IPS DF 4.7 (cell line): ENCODE measurements around the gene OSBPL8.
"Not testable (repeated sequence)": the region's sequence is repeated elsewhere in the genome, so short reads cannot be mapped to it uniquely, and the experiment has no call there.

ENCODE experiments used
- DNase-seq: peaks from one replicate; pipeline ENCODE4 v3.0.0-alpha.2; 2013; ENCODE audit warnings: low spot score; ENCODE audit errors: extremely low read depth

The OSBPL8 gene

GRCh38 chr12:76422543-76423438, 136.8 kb downstream of the OSBPL8 start:
- DNase-seq, result no peak

- no peak for DNase-seq
These were observed 137.4 kb downstream of the OSBPL8 start for GRCh38 chr12:76422154-76422542.

- DNase-seq, result no peak
These were observed 138.5 kb downstream of the OSBPL8 start for GRCh38 chr12:76421046-76421445.

GRCh38 chr12:76420222-76420621, 139.3 kb downstream of the OSBPL8 start:
- DNase-seq, result no peak

- DNase-seq, result no peak
These were observed 142.5 kb downstream of the OSBPL8 start for GRCh38 chr12:76417116-76417515.

- DNase-seq, result no peak
These were observed 146.4 kb downstream of the OSBPL8 start for GRCh38 chr12:76413121-76413520.

GRCh38 chr12:76410781-76411180, 148.8 kb downstream of the OSBPL8 start:
- DNase-seq, result no peak

DNA sequence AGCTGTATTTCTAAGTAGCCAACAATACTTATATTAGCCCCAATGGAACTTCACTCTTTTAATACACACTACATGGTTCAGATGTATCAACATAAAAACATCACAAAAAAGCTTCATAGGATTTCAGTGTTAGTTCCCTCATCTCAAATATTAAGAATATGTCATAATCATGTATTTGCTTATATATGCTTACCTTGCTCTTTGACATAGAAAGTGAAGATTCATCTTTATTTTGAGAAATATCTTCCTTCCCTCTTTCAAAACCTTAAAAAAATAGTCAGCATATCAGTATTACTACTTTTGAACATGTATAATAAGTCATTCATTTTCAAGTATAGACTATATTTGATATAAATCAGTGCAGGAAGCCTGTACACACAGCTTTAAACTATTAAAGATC, 149.2 kb downstream of the OSBPL8 start:
- no peak for DNase-seq

DNA sequence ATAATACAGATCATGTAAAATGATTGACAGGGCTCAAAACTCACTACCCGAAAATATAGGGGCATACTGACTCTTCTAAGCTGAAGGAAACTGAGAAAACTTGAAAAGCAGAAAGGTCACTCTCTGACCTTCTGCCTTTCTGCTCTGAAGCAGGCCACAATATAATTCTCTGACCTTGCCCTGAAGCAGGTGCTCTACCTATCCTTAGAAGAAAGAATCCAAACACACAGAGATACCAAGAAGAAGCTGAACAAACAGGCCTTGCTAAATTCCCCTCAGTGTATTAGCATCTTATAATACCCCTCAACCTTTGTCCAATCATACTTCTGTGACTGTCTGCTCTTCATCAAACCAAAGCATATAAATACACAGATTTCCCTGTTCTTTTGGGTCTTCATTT, 150.5 kb downstream of the OSBPL8 start:
- no peak for DNase-seq

- no peak for DNase-seq
These were observed 151.9 kb downstream of the OSBPL8 start for GRCh38 chr12:76407710-76408109.

GRCh38 chr12:76402259-76402658, 157.3 kb downstream of the OSBPL8 start:
- DNase-seq, result no peak

GRCh38 chr12:76400136-76400535, 159.4 kb downstream of the OSBPL8 start:
- no peak for DNase-seq

DNA sequence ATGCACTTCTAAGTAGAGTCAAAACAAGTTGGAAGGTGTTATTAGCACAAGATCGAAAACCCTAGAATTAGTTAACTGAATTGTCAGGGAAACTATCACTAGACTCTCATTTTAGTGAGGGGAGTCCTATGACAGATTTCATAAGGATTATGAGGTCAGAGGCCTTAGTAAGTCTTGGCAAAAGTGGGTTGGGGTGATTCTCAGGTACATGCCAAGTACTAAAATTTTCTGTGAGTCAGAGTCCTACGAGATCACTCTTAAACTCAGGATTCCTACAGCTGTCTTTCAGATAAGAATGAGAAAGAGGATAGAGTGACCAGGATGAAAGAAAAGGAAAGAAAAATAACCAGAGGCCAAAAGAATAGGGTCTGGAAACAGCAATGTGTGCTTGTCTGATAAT, 160.5 kb downstream of the OSBPL8 start:
- no peak for DNase-seq

DNA sequence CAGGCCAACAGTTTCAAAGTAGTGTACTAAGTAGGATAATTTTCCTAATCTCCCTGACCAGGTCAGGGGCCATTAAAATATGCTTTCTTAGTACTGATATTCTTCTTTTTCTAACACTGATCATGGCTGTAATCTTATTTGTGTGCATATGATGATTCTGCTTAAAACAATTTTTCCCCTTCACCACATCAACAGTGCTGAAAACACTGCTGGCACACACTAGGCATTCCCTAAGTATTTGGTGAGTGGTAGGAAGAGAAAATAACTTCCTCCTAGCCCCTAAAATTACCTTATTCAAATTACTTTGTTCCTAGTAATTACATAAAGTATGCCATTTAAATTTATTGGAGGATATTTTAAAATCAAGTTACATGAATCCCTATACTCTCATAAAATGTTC, 161.5 kb downstream of the OSBPL8 start:
- DNase-seq, result no peak

DNA sequence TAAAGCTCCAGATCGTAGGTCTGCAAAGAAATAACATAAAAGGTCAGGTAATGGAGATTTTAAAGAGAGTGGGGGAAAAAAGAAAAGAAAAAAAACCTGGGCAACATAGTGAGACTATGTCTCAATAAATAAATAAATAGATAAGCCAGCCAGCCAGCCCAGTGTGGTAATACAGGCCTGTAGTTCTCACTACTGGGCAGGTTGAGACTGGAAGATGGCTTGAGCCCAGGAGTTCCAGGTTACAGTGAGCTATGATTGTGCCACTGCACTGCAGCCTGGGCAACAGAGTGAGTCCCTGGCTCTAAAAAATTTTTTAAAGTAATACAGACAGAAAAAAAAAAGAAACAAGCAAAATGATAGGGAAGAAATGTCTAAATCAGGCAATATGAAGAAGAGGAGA, 168.1 kb downstream of the OSBPL8 start:
- no peak for DNase-seq

- DNase-seq, result no peak
These were observed 172.0 kb downstream of the OSBPL8 start for GRCh38 chr12:76387614-76388013.

- no peak for DNase-seq
These were observed 175.0 kb downstream of the OSBPL8 start for GRCh38 chr12:76384560-76384959.

DNA sequence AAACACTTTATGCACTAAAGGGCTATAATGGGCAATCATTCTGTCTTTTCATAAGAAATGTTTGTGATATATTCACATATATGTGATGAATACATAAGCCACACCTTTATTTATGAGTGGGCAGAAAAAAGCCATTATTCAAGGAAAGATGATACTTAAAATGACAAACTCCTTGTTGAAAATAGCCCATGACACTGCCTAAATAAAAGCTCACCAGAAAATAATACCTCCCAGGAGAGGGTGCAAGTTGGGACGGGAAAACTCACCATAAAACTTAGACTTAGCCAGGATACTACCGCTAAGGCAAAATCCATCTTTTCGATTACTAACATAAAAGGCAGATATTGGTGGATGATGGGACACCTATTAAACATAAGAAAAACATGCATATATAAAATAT, 175.6 kb downstream of the OSBPL8 start:
- DNase-seq, result no peak

GRCh38 chr12:76379261-76379660, 180.3 kb downstream of the OSBPL8 start:
- no peak for DNase-seq

GRCh38 chr12:76376876-76377275, 182.7 kb downstream of the OSBPL8 start:
- not testable (repeated sequence) for DNase-seq

DNA sequence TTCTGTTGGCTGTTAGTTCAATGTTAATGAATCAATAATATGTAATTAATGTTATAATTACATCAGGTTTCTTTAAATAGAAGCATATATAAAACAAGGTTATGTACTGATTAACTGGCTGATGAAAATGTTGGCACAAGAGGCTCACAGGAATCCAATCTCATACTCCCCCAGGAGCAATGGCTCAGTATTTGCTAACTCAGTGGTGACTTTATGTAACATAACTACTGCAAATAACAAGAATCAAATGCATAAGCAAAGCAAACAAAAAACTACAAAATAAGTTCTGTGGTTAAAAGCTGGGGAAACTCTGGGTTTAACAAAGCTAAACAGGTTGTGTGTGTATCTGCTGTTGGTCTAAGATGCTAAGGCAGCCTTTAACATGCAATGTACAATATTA, 183.6 kb downstream of the OSBPL8 start:
- DNase-seq, result no peak

GRCh38 chr12:76375470-76375869, 184.1 kb downstream of the OSBPL8 start:
- no peak for DNase-seq

DNA sequence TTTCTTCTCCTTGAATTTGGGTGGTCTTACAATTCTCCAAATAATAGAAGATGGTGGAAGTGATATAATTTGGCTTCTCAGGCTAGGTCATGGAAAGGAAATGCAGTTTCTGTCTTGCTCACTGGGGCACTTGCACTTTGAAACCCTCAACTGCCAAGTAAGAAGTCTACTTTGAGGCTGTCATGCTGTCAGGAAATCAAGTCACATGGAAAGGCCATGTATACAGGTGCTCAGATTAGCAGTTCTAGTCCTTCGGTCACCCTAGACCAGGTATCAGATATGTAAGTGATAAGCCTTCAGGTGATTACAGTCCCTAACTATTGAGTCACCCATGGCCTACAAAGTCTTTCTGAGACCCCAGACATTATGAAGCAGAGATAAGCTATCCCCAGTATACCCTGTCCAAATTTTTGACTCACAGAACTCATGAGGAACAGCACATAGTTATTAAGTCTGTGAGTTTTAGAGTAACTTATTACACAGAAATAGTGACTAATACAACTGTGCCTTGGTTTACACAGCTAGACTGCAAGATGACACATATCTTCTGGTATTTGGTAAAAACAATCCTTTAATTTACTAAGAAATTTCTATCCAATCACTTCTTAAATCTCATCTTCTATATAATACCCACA, 185.1 kb downstream of the OSBPL8 start:
- DNase-seq, result no peak
